ENCODE measurements around the gene LIN7A.

- TF ChIP-seq EZH2 (IDR thresholded peaks at IDR 0.05; ENCODE audit: low read length, missing control alignments) = no peak
- TF ChIP-seq CTCF (conservative IDR thresholded peaks at IDR 0.05 in 1 of 2, IDR thresholded peaks at IDR 0.05 in 1 of 2; ENCODE audit: low read depth in 1 of 2, low read length in 2 of 2) = no peak
Measured at GRCh38 chr12:80845639-80846038, 92.1 kb downstream of the LIN7A start.
